GM19193 (cell line): ENCODE measurements around the gene MKNK1.

ENCODE experiments used
- POLR2A ChIP-seq: IDR thresholded peaks from 4 replicates; pipeline ENCODE4 v1.6.1; 2011; ENCODE audit not compliant: insufficient read depth, insufficient read length; ENCODE audit errors: extremely low read depth

Gene MKNK1

DNA sequence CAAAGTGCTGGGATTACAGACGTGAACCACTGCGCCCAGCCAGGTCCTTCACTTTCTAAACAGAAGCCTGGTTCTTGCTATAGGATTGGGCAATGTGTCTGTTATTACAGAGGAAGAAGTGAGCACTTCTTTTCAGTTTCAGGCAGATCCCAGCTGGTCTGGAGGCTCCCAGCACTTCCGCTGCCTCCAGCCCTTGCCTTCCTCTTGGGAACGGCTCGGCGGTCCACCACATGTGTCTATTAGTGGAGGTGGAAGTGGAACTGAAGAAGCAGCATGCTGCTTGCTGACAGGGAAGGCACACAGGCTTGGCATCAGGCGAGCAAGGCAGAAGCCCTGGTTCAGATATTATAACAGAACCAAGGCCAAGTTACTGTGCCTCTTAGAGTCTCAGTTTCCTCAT lies 17.0 kb downstream of the MKNK1 start:
- no peak for TF ChIP-seq POLR2A

DNA sequence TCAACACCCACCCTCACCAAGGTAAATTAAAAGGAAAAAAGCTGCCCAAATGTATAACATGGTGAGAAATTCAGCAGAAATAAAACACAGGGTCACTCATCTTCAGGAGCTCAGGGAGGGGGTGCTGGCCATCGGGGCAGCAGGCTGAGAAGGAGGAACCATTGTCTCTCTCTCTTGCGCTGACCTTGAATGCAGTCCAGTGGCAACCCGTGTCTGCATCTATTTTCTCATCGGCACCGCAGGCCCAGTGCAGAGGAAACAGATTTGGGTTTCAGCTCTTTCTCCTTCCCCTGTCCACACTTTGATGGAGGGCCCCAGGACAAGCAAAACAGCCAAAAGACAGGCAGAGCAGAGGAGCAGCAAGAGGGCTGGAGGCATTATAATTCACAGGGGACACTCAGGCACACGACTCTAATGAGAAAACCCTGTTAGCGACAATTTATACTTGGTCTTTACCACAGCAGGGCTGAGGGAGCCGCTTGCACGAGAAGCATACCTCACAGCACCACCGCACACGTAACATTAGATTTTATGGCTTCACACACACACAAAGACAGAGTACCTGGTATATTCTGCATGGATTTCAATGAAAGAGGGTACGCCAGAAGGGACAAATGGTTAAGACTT lies 18.6 kb downstream of the MKNK1 start:
- no peak for TF ChIP-seq POLR2A

DNA sequence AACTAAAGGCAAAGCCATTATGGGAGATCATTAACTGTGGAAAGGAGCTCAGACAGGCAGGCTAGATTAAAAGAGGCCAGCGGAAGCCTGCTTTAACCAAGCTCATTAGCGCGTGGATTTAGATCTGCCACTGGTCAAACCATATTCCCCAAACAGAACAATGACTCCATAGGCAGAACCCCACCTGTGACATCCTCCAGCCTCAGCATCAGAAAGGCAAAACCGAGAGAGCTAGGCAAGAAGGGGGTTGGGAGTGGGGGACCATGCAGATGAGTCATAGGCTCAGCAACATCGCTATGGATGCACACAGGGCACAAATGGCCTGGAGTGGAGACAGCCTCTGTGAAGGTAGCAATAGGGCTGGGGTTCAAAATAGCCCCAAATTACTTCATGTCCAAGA lies 20.6 kb downstream of the MKNK1 start:
- no peak for TF ChIP-seq POLR2A

DNA sequence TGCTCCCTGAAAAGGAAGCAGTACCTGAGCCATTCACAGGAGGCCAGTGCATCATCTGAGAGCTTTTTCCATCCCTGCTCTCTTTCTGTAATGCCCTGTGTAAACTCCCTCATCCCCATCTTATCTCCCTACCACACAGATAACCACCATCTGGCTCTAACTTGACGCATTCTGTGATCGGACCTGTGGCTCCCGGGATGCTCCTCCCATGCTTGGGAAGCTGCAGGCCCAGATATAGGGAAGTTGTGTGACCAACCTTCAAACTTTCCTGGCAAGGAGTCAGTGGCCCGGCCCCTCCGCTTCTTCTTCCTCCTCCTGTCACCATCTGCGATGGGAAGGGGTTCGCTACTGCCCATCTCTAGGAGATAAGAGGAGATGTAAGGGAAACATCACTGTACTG lies 21.1 kb downstream of the MKNK1 start:
- no peak for TF ChIP-seq POLR2A

DNA sequence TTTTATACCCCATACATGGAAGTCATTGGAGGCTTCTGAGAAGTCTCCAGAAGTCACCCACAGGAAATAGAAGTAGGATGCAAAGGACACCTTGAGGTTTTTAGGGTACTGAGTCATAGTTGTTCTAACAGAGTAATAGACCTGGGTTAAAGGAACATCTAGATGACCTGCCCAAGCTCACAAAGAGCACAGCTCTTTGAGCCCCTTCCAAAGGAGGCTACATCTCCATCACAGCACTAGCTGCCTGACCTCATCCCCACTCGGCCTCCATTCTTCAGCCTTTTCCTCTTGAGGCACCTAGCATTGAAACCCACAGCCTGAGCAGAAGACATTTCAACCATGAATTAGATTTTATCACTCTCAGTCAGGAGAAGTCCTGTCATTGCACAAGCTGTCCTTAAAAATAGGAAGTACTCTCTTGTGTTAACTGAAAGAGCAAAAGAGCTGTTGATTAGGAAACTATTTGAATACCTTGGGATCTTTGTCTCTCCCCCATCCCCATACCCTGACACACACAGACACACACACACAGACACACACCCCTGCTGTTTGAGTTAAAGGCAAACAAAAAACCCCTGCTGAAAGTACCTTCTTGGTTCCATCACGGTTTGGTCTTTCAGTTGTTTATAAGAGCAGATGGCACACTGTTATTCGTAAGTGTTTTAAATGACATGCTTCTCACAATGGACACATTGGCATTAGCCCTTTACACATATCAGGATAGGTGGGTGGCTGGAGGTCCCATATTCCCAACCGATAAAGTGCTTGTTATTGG lies 22.2 kb downstream of the MKNK1 start:
- no peak for TF ChIP-seq POLR2A

DNA sequence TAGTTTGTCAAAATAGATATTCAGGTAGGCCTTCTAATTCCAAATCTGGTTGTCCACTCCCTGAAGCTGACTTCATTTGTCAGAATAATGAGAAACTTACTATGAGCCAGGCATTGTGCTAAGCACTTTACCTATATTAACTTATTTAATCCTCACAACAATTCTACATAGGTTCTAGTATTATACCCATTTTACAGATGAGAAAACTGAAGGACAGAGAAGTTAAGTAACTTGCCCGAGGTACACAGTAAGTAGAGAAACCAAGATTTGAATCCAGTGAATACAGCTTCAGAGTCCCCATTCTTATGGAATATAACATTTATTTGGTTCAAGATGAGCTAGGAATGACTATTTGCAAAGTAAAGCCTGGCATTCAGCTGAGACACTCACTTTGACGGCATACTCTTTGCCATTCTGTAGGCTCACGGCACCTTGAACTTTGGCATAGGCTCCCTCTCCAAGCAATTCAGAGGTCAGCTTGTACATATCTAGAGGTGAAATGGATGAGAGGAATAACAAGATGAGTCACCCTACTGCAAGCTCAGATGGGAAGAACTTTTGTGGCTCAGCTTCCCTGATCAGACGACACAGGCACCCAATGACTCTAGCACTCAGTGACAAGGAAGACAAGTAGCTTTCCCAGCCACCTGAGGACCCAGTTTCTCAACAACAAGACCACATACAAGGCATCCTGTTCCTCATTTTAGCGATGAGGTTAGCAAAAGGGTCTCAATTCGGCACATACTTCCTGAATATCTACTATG lies 23.7 kb downstream of the MKNK1 start:
- no peak for TF ChIP-seq POLR2A

DNA sequence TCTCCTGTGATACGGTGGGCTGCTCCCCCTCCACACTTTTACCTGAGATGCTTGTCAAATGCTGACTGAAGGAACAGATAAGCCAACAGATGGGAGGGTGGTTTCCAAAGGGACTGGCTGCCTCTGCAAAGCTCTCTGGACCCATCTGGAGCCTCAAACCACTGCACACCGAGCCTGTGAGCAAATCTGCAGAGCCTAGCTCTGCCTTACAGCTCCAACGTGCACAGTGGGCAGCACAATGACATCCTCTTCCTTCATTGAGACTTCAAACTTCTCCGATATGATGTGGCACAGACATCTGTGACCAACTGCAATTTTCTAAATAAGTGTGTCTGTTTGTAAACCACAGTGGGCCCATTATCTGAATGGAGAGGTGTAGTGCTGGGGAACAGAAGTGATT lies 26.4 kb downstream of the MKNK1 start:
- no peak for TF ChIP-seq POLR2A

DNA sequence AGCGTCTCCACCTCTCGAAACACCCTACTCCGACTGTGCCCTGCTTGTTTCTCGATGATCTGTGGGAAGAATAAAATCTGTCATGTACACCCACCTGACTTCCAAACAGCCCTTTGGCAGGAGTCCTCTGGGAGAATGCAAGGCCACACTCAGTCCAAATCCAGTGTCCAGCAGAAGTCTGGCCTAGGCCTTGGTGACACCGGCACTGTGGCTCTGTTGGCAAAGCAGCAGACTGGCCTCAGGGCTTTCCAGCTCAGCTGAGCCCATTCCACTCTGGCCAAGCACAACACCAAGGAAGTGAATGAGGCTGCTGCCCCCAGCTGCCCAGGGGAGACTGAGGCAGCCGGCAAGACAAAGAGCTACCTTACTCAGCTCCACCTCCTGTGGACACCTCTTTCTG lies 27.5 kb downstream of the MKNK1 start:
- no peak for TF ChIP-seq POLR2A

DNA sequence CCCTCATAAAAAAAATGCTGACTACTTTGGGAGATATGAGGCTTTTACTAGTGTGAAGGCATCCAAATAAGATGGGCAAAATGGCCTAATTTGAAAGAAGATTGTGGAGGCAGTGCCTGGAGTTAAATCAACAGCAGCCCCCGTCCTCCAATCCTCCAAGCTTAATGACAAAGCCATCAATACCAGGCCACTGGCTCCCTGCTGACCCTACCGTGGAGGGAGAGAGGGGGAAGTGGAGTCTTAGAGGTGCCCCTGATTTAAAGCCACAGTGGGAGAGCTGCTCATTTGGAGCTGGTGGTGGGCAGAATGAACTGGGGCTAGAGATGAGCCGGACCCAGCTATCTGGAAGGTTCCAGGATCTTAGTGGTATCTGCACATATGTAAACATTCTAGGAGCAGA lies 28.3 kb downstream of the MKNK1 start:
- TF ChIP-seq POLR2A: no peak

DNA sequence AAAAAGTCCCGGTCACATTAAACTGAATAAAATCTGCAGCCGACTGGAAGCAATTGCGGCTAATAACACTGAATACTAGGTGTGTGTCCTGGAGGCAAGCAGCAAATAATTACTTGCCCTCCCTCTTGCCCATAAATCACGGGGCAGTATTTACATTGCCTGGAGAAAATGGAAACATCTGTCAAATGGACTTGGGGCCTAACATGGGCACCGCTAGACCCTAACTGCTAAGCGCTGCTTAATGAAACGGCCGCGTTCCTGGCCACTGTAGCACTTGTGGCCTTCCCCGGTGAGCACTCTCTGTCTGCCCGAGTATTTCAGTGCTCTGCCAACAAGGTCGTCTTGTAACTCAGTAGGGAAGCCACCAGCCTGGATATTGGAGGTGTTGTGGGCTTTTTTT lies 28.8 kb downstream of the MKNK1 start:
- TF ChIP-seq POLR2A: no peak

DNA sequence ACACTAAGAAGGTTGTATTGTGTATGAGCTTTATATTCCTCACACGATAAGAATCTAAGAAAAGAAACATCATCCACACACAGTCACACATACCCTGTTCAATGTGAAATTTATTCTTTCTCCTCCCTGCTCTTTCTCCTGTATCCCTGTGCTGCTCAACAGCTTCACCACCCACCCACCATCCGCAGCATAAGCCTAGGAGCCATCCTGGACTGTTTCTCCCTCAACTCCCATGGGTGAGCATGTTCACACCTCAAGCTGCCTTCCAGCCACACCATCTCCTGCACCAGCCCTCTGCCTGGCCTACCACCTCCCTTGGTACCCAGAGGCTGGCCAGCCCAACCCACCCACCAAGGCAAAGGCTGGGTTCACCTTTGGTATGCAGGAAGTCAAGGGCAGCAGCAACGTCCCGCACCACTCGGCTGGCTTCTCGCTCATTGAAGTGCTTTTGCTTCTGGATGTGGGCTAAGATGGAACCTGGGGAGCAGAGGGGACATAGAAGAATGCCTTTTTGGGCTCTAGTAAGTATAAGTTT lies 32.3 kb downstream of the MKNK1 start:
- TF ChIP-seq POLR2A: no peak

DNA sequence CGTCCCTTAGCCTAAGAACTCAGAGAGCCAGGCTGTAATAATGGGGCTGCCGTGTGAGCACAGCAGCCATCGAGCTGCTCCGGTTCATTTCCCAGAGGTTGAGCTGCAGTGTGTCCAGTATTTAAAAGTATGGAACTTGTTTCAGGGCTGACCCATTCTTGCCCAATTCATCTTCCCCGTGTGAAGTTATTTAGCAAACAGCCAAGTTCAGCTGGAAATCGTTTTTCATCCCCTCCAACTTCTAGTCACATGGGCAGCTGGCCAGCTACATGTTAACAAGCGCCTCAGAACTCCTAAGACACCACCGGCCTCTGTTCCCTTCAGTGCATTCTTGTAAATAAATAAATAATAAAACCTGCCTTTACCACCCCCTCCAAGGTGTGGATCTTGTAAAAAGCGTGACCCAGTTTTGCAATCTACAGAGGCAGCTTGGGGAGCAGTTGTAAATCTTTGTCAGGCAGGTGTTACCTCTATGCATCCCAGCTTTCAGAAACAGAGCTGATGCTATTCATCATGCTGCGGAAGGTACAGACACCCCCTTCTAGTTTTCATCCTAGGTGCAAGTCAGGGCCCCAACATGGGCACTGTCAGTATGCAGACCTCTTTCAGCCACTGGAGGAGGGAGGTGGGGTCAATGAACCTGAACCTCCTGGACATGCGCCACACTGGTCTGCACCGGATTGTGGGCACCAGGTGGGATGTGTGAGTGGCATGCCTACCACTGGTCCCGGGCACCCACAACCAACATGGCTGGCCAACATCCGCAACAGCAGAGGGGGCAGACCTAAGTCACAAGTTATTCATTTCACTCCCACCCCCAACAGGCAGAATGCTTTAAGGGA lies 34.0 kb downstream of the MKNK1 start:
- TF ChIP-seq POLR2A: no peak

DNA sequence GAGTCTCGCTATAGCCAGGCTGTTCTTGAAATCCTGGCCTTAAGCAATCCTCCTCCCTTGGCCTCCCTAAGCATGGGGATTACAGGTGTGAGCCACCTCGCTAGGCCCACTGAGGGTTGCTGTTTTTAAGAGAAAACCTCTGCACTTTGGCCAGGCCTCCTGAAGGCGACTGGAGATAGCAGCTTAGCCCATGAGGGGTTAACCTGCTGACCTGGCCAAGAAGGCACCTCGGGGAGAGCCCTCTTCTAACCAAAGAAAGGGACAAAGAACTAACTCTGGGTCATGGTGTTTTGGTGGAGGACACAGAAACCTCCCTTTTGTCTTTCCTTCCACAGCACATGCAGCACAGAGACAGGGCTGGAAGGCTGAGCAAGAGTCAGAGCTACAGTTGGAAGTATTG lies 35.0 kb downstream of the MKNK1 start:
- no peak for TF ChIP-seq POLR2A

DNA sequence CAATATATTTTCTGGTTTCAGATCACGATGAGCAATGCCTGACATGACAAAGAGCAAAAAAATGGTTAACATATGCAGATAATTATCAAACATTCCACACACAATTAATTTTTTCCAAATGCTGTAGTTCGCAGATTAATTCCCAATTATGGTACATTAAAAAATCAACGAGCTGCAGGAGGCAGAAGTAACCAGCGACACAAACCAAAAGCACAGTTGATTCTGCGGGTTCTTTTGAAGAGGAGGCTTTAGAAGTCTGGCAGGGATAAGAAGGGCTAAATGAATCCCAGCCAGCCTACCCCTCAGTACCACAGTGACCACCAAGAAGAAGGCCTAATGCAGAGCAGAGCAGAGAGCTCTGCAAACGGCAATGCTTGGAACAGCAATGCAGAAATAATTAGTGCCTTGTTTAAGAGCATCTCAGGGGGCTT lies 35.6 kb downstream of the MKNK1 start:
- no peak for TF ChIP-seq POLR2A

DNA sequence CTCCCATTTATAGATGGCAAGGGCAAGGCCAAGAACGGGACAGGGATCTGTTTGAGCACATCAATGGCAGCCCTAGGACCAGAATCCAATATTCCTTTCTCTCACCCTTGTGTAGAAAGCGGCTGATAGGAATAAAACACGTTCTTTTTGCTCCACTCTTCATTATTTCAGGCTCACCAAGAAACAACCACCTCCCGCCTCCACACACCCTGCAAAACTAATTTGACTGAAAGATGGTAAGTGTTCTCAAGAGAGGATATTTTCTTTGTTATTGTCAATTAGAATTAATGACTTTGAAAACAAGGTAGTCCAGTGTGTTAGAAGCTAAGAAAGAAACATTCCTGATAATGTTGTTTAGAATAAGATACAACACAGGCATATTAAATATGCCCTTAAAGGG lies 40.7 kb downstream of the MKNK1 start:
- TF ChIP-seq POLR2A: no peak
